ENCODE data around the gene ARHGEF28. TPM values are rescaled to one million over a fixed set of nuclear protein-coding genes. Genes with fewer than 3 reads are reported as not detected.
A peak's percentile ranks its signal among the peaks of the same experiment; 100 is the strongest.

The ARHGEF28 gene
- total RNA-seq, 1 donor from 2014 or later = 37.4 TPM

- no peak for TF ChIP-seq CTCF (IDR thresholded peaks at IDR 0.05; ENCODE audit: insufficient read depth, low read length, severe bottlenecking)
- no peak for DNase-seq (ENCODE audit: low read depth)
- H3K4me3 ChIP-seq (ENCODE audit: low read depth, low read length) = no peak overlapping the region
- peaks cover 2% of the 10 kb centered on the region for H3K36me3 ChIP-seq (ENCODE audit: control insufficient read depth, insufficient read depth, low read length)
- no peaks in the 10 kb centered on the region for H3K27me3 ChIP-seq (ENCODE audit: control insufficient read depth, insufficient read depth, low read length)
- FAIRE-seq = no peak
Measured at GRCh38 chr5:73706963-73707362, 81.0 kb downstream of the ARHGEF28 start.

- H3K27me3 ChIP-seq (ENCODE audit: control insufficient read depth, insufficient read depth, low read length) = no peaks in the 10 kb centered on the region
- FAIRE-seq (no peak), DNase-seq (ENCODE audit: low read depth) (peak; percentile 73)
- TF ChIP-seq CTCF (IDR thresholded peaks at IDR 0.05; ENCODE audit: insufficient read depth, low read length, severe bottlenecking) = no peak
- H3K4me3 ChIP-seq (ENCODE audit: low read depth, low read length) = no peak overlapping the region
- peaks cover 2% of the 10 kb centered on the region for H3K36me3 ChIP-seq (ENCODE audit: control insufficient read depth, insufficient read depth, low read length)
Measured at GRCh38 chr5:73709536-73710129, 83.6 kb downstream of the ARHGEF28 start.

- no peak for TF ChIP-seq CTCF (IDR thresholded peaks at IDR 0.05; ENCODE audit: insufficient read depth, low read length, severe bottlenecking)
- DNase-seq (ENCODE audit: low read depth) = no peak
- H3K36me3 ChIP-seq (ENCODE audit: control insufficient read depth, insufficient read depth, low read length) = peaks cover 3% of the 10 kb centered on the region
- H3K27me3 ChIP-seq (ENCODE audit: control insufficient read depth, insufficient read depth, low read length) = no peaks in the 10 kb centered on the region
- no peak for FAIRE-seq
- H3K4me3 ChIP-seq (ENCODE audit: low read depth, low read length) = no peak overlapping the region
Measured at GRCh38 chr5:73716284-73716808, 90.3 kb downstream of the ARHGEF28 start.

GRCh38 chr5:73718762-73719161, 92.8 kb downstream of the ARHGEF28 start:
- DNase-seq (ENCODE audit: low read depth) (no peak), FAIRE-seq (peak; percentile 70)
- peaks cover 3% of the 10 kb centered on the region for H3K36me3 ChIP-seq (ENCODE audit: control insufficient read depth, insufficient read depth, low read length)
- no peak overlapping the region for H3K4me3 ChIP-seq (ENCODE audit: low read depth, low read length)
- no peak for TF ChIP-seq CTCF (IDR thresholded peaks at IDR 0.05; ENCODE audit: insufficient read depth, low read length, severe bottlenecking)
- H3K27me3 ChIP-seq (ENCODE audit: control insufficient read depth, insufficient read depth, low read length) = no peaks in the 10 kb centered on the region

GRCh38 chr5:73719632-73720031, 93.6 kb downstream of the ARHGEF28 start:
- DNase-seq (ENCODE audit: low read depth) = no peak
- peaks cover 3% of the 10 kb centered on the region for H3K36me3 ChIP-seq (ENCODE audit: control insufficient read depth, insufficient read depth, low read length)
- no peak for TF ChIP-seq CTCF (IDR thresholded peaks at IDR 0.05; ENCODE audit: insufficient read depth, low read length, severe bottlenecking)
- no peak for FAIRE-seq
- no peak overlapping the region for H3K4me3 ChIP-seq (ENCODE audit: low read depth, low read length)
- H3K27me3 ChIP-seq (ENCODE audit: control insufficient read depth, insufficient read depth, low read length) = no peaks in the 10 kb centered on the region

GRCh38 chr5:73722231-73722630, 96.2 kb downstream of the ARHGEF28 start:
- H3K27me3 ChIP-seq (ENCODE audit: control insufficient read depth, insufficient read depth, low read length) = no peaks in the 10 kb centered on the region
- no peak for TF ChIP-seq CTCF (IDR thresholded peaks at IDR 0.05; ENCODE audit: insufficient read depth, low read length, severe bottlenecking)
- FAIRE-seq = no peak
- H3K36me3 ChIP-seq (ENCODE audit: control insufficient read depth, insufficient read depth, low read length) = no peaks in the 10 kb centered on the region
- DNase-seq (ENCODE audit: low read depth) = no peak
- H3K4me3 ChIP-seq (ENCODE audit: low read depth, low read length) = no peak overlapping the region

All from bronchial epithelial cell (primary cell).